ACC112 (cell line): Measurements from ENCODE around the gene UBE2N.
"Not testable (repeated sequence)": the region's sequence is repeated elsewhere in the genome, so short reads cannot be mapped to it uniquely, and the experiment has no call there.

Source experiments
- H2AFZ ChIP-seq: fragments of 200-600 bp; sonication (generic); one replicate; pipeline ENCODE4 v1.6.0; 2017; ENCODE audit warnings: antibody characterized with exemption, low read length; ENCODE audit not compliant: unreplicated experiment
- H3K27ac ChIP-seq: fragments of 200-600 bp; sonication (generic); 2 replicates; pipeline ENCODE4 v1.5.1; 2014; ENCODE audit warnings: low read depth, mild to moderate bottlenecking, antibody characterized with exemption, low read length, moderate library complexity
- H3K27me3 ChIP-seq: fragments of 200-600 bp; sonication (generic); 2 replicates; pipeline ENCODE4 v1.6.1; 2014; ENCODE audit warnings: mild to moderate bottlenecking, antibody characterized with exemption, low read length, moderate library complexity, mixed read lengths; ENCODE audit not compliant: insufficient read depth
- H3K36me3 ChIP-seq: fragments of 200-600 bp; sonication (generic); 2 replicates; pipeline ENCODE4 v1.6.1; 2016; ENCODE audit warnings: mild to moderate bottlenecking, antibody characterized with exemption, low read length, moderate library complexity, mixed read lengths; ENCODE audit not compliant: insufficient read depth
- H3K4me1 ChIP-seq: fragments of 200-600 bp; sonication (generic); one replicate; pipeline ENCODE4 v1.6.1; 2016; ENCODE audit warnings: low read length, mixed read lengths; ENCODE audit not compliant: insufficient read depth, unreplicated experiment, control insufficient read depth
- H3K4me3 ChIP-seq: fragments of 200-600 bp; sonication (generic); 2 replicates; pipeline ENCODE4 v1.5.1; 2014; ENCODE audit warnings: mild to moderate bottlenecking, low read depth, low read length
- H3K79me2 ChIP-seq: fragments of 200-600 bp; sonication (generic); one replicate; pipeline ENCODE4 v1.6.0; 2016; ENCODE audit warnings: low read length; ENCODE audit not compliant: control insufficient read depth, unreplicated experiment, insufficient read depth

UBE2N gene

DNA sequence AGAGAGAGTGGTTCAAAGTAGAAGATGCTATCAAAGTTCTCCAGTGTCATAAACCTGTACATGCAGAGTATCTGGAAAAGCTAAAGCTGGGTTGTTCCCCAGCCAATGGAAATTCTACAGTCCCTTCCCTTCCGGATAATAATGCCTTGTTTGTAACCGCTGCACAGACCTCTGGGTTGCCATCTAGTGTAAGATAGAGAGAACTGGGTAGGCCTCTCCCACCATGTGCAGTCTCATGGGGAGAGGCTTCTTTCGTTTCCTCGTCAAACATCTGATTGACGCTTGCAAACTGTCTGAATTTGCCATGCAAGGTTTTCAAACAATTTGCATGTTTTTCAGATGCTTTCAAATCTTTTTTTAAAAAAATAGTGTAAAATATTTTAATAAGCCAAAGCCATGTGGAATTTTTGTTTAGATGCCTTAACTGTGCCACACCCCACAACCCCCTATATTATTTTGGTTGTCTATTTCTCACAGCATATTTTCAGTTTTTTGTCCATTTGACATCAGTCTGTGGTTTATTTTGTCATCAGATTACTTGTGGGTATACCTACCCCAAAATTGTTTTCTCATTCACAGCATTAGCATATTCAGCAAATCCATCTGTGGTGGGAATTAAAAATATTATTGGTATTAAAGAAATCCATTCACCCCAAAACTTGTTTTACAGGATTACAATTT lies 42.4 kb downstream of the UBE2N start:
- H3K79me2 ChIP-seq, H3K27ac ChIP-seq, H3K4me3 ChIP-seq, H3K27me3 ChIP-seq, H2AFZ ChIP-seq, H3K4me1 ChIP-seq: not testable (repeated sequence)
- peaks cover 17% of the 10 kb centered on the region; the same call in 1 of the 2 replicates for H3K36me3 ChIP-seq

DNA sequence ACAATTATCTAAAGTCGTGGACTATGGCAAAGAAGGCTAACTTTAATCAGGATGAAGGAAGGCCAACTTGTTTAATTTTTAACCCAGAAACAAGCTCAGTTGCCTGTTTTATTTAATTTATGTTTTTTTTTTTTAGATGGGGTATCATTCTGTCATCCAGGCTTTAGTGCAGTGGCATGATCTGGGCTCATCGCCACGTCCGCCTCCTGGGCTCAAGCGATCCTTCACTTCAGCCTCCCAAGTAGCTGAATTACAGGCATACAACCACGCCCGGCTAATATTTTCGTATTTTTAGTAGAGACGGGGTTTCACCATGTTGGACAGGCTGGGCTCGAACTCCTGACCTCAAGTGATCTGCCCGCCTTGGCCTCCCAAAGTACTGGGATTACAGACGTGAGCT lies 44.3 kb downstream of the UBE2N start:
- no peak overlapping the region for H3K27ac ChIP-seq
- no peak overlapping the region for H2AFZ ChIP-seq
- no peaks in the 10 kb centered on the region for H3K4me1 ChIP-seq
- peaks cover 11% of the 10 kb centered on the region for H3K79me2 ChIP-seq
- peaks cover 14% of the 10 kb centered on the region; the same call in 1 of the 2 replicates for H3K36me3 ChIP-seq
- no peak overlapping the region for H3K4me3 ChIP-seq
- no peaks in the 10 kb centered on the region for H3K27me3 ChIP-seq

DNA sequence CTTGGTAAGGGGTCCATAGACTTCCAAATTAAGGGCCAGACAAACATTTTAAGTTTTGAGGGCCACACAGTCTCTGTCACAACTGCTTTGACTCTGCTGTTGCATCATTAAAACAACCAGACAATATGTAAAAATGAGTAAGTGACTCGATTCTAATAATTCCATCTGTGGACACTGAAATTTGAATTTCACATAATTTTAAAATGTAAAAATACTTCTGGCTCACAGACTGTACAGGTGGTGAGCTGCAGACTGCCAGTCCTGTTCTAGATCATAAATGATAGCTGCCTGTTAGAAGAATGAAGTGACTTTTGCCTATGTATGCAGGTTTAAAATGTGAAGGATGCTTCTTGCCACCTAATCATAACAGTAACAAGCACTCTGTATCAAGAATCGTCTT lies 48.3 kb downstream of the UBE2N start:
- Histone ChIP-seq H2AFZ (no peak overlapping the region), H3K79me2 (peaks cover 42% of the 10 kb centered on the region), H3K4me3 (no peak overlapping the region), H3K27me3 (no peaks in the 10 kb centered on the region), H3K27ac (no peak overlapping the region), H3K4me1 (no peaks in the 10 kb centered on the region), H3K36me3 (peaks cover 5% of the 10 kb centered on the region; the same call in 1 of the 2 replicates)

DNA sequence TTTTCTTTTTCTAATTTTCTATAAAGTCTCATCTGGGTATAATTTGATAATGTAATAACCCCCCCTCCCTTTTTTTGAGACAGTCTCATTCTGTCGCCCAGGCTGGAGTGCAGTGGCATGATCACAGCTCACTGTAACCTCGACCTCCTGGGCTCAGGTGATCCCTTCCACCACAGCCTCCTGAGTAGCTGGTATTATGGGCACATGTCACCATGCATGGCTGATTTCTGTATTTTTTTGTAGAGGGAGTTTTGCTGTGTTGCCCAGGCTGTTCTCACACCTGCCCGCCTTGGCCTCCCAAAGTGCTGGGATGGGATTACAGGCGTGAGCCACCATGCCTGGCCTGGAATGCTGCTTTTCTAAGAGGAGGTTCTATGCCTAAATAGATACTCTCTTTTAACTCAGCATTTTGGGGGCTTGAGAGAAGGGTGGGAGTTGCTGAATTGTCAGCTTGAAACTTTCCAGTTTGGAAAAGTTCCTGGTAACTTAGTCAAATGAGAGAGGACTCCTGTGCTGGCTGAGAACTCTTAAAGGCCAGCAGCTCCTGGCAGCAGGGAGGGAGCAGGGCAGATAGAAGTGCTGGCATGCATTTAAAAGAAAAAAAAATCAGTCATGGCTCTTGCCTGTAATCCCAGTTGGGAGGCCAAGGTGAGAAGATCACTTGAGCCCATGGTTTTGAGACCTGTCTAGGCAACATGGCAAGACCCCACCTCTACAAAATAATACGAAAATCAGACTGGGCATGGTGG lies 51.0 kb downstream of the UBE2N start:
- Histone ChIP-seq H3K79me2 (peaks cover 67% of the 10 kb centered on the region), H3K4me1 (peaks cover 12% of the 10 kb centered on the region), H3K36me3 (no peaks in the 10 kb centered on the region), H3K27ac (no peak overlapping the region), H3K27me3 (no peaks in the 10 kb centered on the region), H2AFZ (no peak overlapping the region), H3K4me3 (no peak overlapping the region)

DNA sequence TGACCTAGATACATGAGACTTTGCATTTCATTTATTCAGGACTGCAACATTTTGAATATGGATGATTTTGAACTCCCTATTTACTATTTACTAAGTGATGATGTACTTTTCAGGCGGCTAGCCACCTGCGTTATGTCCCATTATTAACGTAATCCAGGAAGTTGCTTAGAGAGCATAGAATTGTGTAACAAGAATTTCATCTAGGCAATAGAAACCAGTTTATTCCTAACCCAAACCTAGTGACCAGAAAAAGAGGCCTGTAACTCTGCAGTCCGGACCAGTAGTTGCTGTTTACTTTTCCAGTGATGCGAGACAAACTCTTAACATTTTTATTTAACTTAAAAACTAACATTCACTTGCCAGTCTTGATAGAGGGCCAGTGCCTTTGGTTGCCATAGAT lies 51.7 kb downstream of the UBE2N start:
- no peak overlapping the region for H3K27ac ChIP-seq
- H3K4me1 ChIP-seq, result peaks cover 12% of the 10 kb centered on the region
- H3K36me3 ChIP-seq, result 0 out of 2 replicates have a peak, but pooled peaks cover 5% of the 10 kb centered on the region
- no peaks in the 10 kb centered on the region for H3K27me3 ChIP-seq
- H3K4me3 ChIP-seq, result no peak overlapping the region
- H3K79me2 ChIP-seq, result peaks cover 73% of the 10 kb centered on the region
- no peak overlapping the region for H2AFZ ChIP-seq

DNA sequence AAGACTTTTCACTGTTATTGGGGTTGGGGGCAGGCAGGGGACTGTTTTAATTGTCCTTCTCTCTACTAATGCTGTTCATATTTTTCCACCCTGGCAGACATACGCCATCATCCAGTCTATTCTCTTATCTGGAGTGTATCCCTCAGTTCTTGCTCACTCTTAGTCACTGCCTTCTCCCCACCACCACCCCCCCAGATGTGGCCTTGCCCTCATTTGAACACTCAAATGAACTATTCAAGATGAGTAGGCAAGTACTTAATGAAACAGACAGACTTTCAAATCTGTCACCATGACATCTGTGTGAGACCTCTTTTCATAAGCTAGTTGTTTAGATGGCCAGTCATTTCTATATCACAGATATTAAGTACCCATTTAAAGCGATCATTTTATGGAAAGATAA lies 54.0 kb downstream of the UBE2N start:
- H2AFZ ChIP-seq, result no peak overlapping the region
- no peak overlapping the region for H3K4me3 ChIP-seq
- H3K79me2 ChIP-seq, result peaks cover 81% of the 10 kb centered on the region
- H3K4me1 ChIP-seq, result peaks cover 12% of the 10 kb centered on the region
- H3K27ac ChIP-seq, result peak overlapping the region; percentile 2; the same call in 1 of the 2 replicates
- H3K36me3 ChIP-seq, result 0 out of 2 replicates have a peak, but pooled peaks cover 5% of the 10 kb centered on the region
- no peaks in the 10 kb centered on the region for H3K27me3 ChIP-seq

DNA sequence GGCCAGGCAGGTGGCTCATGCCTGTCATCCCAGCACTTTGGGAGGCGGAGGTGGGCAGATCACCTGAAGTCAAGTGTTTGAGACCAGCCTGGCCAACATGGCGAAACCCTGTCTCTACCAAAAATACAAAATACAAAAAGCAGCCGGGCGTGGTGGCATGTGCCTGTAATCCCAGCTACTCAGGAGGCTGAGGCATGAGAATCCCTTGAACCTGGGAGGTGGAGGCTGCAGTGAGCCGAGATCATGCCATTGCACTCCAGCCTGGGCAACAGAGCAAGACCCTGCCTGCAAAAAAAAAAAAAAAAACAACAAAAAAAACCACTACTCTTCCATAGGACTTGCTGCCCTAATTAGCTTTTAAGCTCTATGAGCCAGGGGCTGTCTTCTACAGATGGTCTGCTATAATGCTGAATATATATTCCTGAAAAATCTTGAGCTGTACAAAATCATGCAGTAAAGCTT lies 59.7 kb downstream of the UBE2N start:
- H3K36me3 ChIP-seq, H2AFZ ChIP-seq, H3K27ac ChIP-seq, H3K4me3 ChIP-seq, H3K27me3 ChIP-seq: not testable (repeated sequence)
- Histone ChIP-seq H3K4me1 (peaks cover 13% of the 10 kb centered on the region), H3K79me2 (peaks cover 82% of the 10 kb centered on the region)

DNA sequence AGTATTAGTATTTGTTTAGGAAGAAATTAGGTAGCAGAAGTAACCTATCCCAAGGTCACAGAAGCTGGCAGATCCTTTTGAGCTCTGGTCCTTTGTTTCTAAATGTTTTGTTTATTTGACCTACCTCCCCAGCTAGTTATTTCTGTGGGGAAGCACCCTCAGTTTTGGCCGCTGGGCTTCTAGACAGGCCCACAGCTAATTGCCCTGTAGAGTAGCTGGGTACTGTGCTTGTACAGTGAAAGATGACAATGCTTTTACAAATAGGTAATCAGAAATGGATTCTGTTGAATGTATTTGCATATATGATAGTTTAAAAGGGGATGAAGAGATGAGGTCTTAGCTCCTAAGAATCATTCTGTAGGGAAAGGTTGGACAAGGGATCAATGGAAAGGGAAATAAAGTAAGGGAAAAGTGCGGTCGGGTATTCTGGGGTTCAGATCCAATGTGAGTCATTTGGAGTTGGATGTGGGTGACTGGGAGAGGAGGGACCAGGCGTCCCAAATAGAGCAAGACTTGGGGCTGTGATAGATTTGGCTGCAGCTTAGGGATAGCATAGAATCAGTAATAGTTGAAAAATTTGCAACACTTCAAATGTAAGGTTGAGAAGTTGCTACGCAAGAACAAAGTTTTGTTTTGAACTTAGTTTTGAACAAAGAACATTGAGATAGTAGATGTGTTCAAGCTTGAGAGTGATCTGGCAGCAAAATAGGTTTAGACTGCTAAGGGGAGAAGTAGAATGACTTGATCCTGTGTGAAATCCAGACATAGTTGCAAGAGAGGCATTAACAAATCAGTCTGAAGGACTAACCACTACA lies 60.4 kb downstream of the UBE2N start:
- Histone ChIP-seq H3K27me3 (no peaks in the 10 kb centered on the region), H2AFZ (no peak overlapping the region), H3K79me2 (peaks cover 76% of the 10 kb centered on the region), H3K27ac (peak overlapping the region; percentile 59), H3K36me3 (0 out of 2 replicates have a peak, but pooled peaks cover 5% of the 10 kb centered on the region), H3K4me3 (peak overlapping the region; percentile 97), H3K4me1 (peaks cover 13% of the 10 kb centered on the region)

DNA sequence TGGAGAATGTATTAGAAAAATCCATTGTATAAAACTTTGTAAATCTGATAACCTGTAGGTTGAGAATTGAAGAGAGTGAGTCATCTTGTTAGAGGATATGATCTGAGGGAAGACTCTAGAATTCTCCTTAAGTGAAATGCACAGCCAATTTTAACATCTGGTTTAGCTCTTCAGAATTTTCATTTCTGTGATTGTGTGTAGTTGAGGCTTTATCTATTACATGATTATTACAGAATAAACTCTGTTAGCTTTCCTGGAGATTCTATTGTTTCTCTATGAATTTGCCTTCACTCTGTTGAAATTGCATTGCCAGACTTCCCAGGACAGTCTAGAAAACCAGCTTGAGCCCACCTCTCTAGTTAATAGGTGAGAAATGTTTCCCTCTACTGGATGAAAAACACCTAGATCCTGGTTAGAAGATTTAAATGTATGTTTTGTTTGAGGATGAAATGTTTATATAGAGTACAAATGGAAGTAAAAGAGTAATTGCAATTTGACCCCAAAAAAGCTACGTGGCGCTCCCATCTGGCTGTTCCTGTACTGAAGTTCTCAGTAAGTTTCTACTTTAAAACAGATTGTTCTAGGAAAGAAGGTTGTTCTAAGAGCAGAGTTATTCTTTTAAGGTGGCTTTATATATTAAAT lies 61.1 kb downstream of the UBE2N start:
- H3K4me3 ChIP-seq, result peak overlapping the region; percentile 97

DNA sequence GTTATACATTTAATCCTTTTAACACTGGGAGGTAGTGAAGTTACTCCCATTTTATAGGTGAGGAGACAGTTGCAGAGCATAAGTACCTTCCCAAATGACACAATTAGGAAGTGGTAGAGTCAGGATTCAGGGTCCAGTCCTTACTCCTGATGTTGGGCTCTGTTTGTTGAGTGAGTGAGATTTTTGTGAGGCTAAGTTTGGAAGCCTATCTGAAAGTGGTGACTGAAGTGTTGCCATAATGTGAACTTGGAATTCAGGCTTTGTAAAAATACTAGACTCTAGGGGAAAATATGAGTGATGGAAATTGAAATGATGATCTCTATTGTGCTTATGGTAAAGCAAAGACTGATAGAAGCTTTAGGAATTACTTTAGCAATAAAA lies 61.8 kb downstream of the UBE2N start:
- Histone ChIP-seq H2AFZ (no peak overlapping the region), H3K27me3 (no peaks in the 10 kb centered on the region), H3K79me2 (peaks cover 64% of the 10 kb centered on the region), H3K36me3 (no peaks in the 10 kb centered on the region), H3K4me3 (peak overlapping the region; percentile 97), H3K4me1 (peaks cover 13% of the 10 kb centered on the region), H3K27ac (peak overlapping the region; percentile 59)

More for the DNA sequence above, 61.1 kb downstream of the UBE2N start:
- no peaks in the 10 kb centered on the region for H3K27me3 ChIP-seq
- H3K79me2 ChIP-seq, result peaks cover 71% of the 10 kb centered on the region
- H3K36me3 ChIP-seq, result 0 out of 2 replicates have a peak, but pooled peaks cover 5% of the 10 kb centered on the region
- peak overlapping the region; percentile 59 for H3K27ac ChIP-seq
- H3K4me1 ChIP-seq, result peaks cover 13% of the 10 kb centered on the region
- H2AFZ ChIP-seq, result no peak overlapping the region
